ACC112 (cell line): Measurements from ENCODE around the gene IL1R1.

Experiments
- H2AFZ ChIP-seq: fragments of 200-600 bp; sonication (generic); one replicate; pipeline ENCODE4 v1.6.0; 2017; ENCODE audit warnings: antibody characterized with exemption, low read length; ENCODE audit not compliant: unreplicated experiment
- H3K27ac ChIP-seq: fragments of 200-600 bp; sonication (generic); 2 replicates; pipeline ENCODE4 v1.5.1; 2014; ENCODE audit warnings: low read depth, mild to moderate bottlenecking, antibody characterized with exemption, low read length, moderate library complexity
- H3K27me3 ChIP-seq: fragments of 200-600 bp; sonication (generic); 2 replicates; pipeline ENCODE4 v1.6.1; 2014; ENCODE audit warnings: mild to moderate bottlenecking, antibody characterized with exemption, low read length, moderate library complexity, mixed read lengths; ENCODE audit not compliant: insufficient read depth
- H3K36me3 ChIP-seq: fragments of 200-600 bp; sonication (generic); 2 replicates; pipeline ENCODE4 v1.6.1; 2016; ENCODE audit warnings: mild to moderate bottlenecking, antibody characterized with exemption, low read length, moderate library complexity, mixed read lengths; ENCODE audit not compliant: insufficient read depth
- H3K4me1 ChIP-seq: fragments of 200-600 bp; sonication (generic); one replicate; pipeline ENCODE4 v1.6.1; 2016; ENCODE audit warnings: low read length, mixed read lengths; ENCODE audit not compliant: insufficient read depth, unreplicated experiment, control insufficient read depth
- H3K4me3 ChIP-seq: fragments of 200-600 bp; sonication (generic); 2 replicates; pipeline ENCODE4 v1.5.1; 2014; ENCODE audit warnings: mild to moderate bottlenecking, low read depth, low read length
- H3K79me2 ChIP-seq: fragments of 200-600 bp; sonication (generic); one replicate; pipeline ENCODE4 v1.6.0; 2016; ENCODE audit warnings: low read length; ENCODE audit not compliant: control insufficient read depth, unreplicated experiment, insufficient read depth

IL1R1 gene

DNA sequence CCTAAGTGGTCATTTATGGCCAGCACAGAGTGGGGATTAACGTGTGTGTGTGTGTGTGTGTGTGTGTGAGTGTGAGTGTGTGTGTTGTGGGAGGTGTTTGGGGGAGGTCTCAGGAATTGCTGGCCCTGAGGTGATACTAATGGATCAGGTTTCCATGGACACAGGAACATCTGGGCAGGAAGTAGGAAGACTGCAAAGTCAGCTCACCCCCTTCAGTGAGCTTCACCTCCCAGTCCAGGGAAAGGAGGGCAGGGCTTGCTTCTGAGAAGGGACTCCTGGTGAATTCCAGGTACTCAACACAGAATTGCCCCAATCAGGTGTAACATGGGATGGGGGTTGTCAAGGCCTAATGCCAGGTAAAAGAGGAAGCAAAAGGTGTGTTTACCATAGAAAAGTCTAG lies 30.3 kb upstream of the IL1R1 start:
- Histone ChIP-seq H3K4me3 (no peak overlapping the region), H3K79me2 (peaks cover 96% of the 10 kb centered on the region), H3K4me1 (peaks cover 91% of the 10 kb centered on the region), H3K36me3 (peaks cover 77% of the 10 kb centered on the region), H3K27me3 (no peaks in the 10 kb centered on the region), H3K27ac (peak overlapping the region; percentile 96), H2AFZ (no peak overlapping the region)

DNA sequence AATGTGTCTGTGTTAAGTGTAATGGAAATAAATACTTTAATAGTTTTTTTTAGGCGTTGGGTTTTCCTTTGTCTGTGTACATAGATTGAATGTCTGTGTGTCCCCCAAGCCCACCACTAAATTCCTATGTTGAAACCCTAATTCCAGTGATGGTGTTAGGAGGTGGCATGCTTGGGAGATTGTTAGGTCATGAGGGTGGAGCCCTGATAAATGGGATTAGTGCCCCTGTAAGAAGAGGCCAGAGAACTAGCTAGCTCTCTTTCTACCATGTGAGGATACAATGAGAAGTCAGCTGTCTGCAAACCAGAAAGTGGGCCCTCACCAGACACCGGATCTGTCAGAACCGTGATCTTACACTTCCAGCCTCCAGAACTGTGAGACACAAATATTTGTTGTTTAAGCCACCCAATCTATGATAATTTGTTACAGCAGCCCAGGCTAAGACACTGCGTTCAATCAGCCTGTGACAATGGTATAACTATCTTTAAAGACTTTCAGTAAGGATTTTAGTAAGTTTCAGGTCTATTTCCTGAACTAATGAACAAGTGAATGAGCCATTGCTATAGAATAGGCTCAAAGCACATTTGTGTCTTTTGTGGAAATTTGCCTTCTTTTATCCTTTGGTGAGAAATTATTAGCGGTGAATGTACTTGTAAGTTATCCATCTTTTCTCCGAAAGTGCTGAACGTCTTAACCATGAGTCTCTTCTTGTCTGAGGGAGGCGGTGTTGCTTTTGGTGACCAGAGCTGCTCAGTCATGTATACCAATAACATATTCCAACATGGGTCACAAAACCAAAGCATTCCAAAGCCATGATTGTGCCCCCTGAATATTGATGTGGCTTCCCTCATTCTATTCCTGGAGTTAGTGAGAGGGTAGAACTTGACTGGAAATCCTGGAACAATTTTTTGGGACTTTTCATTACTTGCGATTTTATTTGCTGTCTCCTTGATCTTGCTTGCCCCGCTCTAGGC lies 29.6 kb upstream of the IL1R1 start:
- no peak overlapping the region for H2AFZ ChIP-seq
- peak overlapping the region; percentile 96 for H3K27ac ChIP-seq
- H3K27me3 ChIP-seq = no peaks in the 10 kb centered on the region
- H3K4me3 ChIP-seq = peak overlapping the region; percentile 39; the same call in 1 of the 2 replicates
- peaks cover 79% of the 10 kb centered on the region for H3K36me3 ChIP-seq
- H3K4me1 ChIP-seq = peaks cover 90% of the 10 kb centered on the region
- H3K79me2 ChIP-seq = peaks cover 97% of the 10 kb centered on the region

DNA sequence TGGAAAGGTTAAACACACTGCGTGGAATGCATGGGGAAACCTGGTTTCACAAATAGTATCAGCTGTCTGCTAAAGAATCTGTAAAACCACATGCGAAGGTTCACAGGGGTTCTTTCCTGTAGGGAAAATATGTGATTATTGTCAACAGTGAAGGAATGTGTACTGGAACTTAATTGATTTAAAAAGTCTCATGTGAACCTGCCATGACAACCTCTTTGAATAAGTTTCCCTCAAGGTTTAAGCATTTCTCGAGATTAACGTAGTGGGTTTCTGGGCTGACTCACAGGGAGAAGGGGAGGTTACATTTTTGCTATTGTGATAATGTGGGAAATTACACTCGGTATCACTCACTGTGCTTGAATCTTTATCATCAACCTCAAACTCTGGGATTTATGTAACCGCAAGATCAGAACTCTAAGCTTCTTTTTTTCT lies 28.2 kb upstream of the IL1R1 start:
- Histone ChIP-seq H3K27ac (peak overlapping the region; percentile 96), H3K4me3 (peak overlapping the region; percentile 39; the same call in 1 of the 2 replicates), H3K27me3 (no peaks in the 10 kb centered on the region), H3K36me3 (peaks cover 76% of the 10 kb centered on the region), H2AFZ (no peak overlapping the region), H3K79me2 (peaks cover 96% of the 10 kb centered on the region), H3K4me1 (peaks cover 82% of the 10 kb centered on the region)

DNA sequence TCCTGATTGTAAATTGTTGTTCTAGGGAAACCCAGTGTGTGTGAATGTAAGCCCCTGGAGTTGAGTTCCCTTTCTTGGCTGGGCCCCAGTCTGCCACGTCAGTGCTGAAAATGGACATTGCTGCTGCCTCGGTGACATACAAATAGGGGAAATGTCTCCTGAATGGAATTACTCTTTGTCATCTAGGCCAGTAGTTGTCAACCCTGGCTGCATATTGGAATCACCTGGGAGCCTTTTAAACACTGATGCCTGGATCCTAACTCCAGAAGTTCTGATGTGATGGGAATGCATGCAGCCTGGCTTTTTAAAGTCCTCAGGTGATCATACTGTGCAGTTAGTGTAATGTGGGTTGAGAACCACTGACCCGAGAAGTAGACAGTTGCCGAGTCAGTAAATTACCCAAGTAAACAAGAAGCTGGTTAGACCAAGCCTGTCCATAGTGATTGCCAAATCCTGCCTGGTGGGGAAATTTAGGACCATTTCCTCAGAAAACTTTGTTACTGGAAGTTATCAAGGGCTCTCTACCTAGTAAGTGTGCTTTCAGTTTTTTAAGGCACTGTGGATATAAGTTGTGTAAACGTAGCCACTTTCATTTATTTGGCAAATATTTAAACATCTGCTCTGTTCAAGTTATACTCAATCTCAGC lies 27.6 kb upstream of the IL1R1 start:
- peak overlapping the region; percentile 96 for H3K27ac ChIP-seq

DNA sequence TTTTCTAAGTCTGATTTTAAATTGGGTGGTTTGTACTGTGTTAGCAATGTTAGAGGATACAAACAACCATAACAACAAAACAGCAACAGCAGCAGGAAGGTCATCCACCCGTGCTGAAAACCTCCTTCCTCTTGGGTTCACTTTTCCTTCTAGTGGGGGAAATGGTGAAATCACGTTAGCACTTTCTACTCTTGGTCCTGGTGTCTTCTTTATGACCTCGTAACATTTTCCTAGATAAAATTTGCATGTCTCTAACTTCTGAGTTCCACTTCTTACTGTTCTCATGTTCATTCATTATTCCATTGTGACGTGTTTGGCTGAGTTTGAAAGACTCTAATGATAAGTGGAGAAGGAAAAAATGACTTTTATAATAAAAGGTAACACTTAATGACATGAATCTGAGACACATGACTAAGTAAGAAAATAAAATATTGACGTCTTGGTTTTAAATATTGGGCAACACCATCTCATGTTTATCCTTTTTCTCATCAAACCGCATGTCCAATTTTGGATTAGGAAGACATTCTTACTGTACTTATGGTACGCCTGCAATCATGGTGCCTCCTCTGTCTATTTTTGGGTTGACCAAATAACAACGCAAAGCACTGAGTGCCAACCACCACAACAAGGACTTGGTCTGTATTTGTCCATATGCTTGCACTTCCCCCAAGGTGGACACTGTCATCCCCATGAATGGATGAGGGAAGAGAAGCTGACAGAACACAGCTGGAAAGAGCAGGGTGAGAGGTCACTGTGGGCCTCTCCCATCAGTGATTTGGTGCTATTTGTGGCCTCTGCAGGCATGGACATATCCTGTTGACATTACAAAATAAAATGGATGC lies 25.7 kb upstream of the IL1R1 start:
- H3K4me1 ChIP-seq = peaks cover 75% of the 10 kb centered on the region
- H3K4me3 ChIP-seq = 0 out of 2 replicates have a peak overlapping the region, but pooled peaks have one; percentile 4
- H2AFZ ChIP-seq = no peak overlapping the region
- H3K27ac ChIP-seq = peak overlapping the region; percentile 96
- peaks cover 96% of the 10 kb centered on the region for H3K79me2 ChIP-seq
- no peaks in the 10 kb centered on the region for H3K27me3 ChIP-seq
- peaks cover 58% of the 10 kb centered on the region for H3K36me3 ChIP-seq

More for the DNA sequence above, 27.6 kb upstream of the IL1R1 start:
- 0 out of 2 replicates have a peak overlapping the region, but pooled peaks have one; percentile 11 for H3K4me3 ChIP-seq
- peaks cover 96% of the 10 kb centered on the region for H3K79me2 ChIP-seq
- no peak overlapping the region for H2AFZ ChIP-seq
- H3K27me3 ChIP-seq = no peaks in the 10 kb centered on the region
- peaks cover 71% of the 10 kb centered on the region for H3K36me3 ChIP-seq
- H3K4me1 ChIP-seq = peaks cover 78% of the 10 kb centered on the region

DNA sequence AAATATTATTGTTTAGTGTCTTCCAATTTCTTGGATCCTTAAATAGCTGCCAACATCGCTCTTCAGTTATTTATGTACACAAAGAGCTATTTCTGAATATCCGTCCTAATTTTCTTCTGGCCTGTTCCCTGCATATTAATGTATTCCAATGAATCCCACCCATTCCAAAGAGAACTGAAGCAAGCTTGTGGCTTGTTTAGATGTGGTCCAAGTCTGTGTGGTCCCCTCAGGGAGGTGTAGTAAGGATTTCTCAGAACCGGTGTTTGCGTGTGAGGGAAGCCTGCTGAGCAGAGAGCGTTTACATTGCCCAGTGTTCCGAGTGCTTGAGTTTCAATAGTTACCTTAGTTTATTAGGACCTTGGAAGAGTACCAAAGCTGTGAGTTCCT lies 25.1 kb upstream of the IL1R1 start:
- Histone ChIP-seq H3K36me3 (peaks cover 54% of the 10 kb centered on the region), H2AFZ (no peak overlapping the region), H3K79me2 (peaks cover 94% of the 10 kb centered on the region), H3K4me1 (peaks cover 75% of the 10 kb centered on the region), H3K4me3 (no peak overlapping the region), H3K27ac (peak overlapping the region; percentile 96), H3K27me3 (no peaks in the 10 kb centered on the region)

DNA sequence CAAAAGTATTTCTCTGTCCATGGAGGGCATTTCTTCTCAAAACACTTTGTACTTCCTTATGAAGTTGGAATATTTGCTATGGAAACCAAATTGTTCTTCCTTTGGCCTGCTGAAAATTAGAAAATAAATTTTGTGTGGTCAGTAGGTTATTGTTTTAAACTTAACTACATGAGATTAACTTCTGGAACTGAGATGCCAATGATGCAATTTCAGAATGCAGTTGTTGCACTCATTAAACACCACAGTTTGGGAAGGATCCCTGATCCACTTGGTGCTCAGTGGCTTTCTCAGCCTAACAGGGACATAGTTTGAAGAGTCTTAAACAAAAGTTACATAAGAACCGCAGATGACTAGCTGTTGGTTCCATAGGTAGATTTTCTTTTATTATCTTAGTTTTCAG lies 23.3 kb upstream of the IL1R1 start:
- Histone ChIP-seq H3K79me2 (peaks cover 93% of the 10 kb centered on the region), H3K4me1 (peaks cover 65% of the 10 kb centered on the region), H2AFZ (no peak overlapping the region), H3K36me3 (peaks cover 36% of the 10 kb centered on the region), H3K4me3 (no peak overlapping the region), H3K27me3 (no peaks in the 10 kb centered on the region), H3K27ac (peak overlapping the region; percentile 53)

DNA sequence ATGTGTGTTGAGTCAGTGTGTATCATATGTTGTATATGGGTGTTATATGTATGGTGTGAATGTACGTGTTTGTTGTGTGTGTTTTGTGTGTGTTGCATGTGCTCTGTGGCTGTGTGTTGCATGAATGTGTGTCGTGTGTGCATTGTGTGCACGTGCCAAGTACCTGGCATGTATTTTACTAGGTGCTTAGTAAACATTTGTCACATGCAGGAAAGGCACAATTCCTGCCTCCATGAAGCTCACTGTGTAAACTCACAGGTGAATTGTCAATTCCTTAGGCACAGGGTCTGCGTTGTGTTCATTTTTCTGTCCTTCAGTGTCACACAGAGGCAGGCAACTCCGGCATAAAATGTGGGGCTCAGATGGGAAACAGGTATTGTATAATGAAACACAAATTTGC lies 22.3 kb upstream of the IL1R1 start:
- peaks cover 33% of the 10 kb centered on the region for H3K36me3 ChIP-seq
- H3K27ac ChIP-seq = peak overlapping the region; percentile 95
- H3K4me1 ChIP-seq = peaks cover 58% of the 10 kb centered on the region
- no peaks in the 10 kb centered on the region for H3K27me3 ChIP-seq
- peaks cover 91% of the 10 kb centered on the region for H3K79me2 ChIP-seq
- H3K4me3 ChIP-seq = no peak overlapping the region
- no peak overlapping the region for H2AFZ ChIP-seq

DNA sequence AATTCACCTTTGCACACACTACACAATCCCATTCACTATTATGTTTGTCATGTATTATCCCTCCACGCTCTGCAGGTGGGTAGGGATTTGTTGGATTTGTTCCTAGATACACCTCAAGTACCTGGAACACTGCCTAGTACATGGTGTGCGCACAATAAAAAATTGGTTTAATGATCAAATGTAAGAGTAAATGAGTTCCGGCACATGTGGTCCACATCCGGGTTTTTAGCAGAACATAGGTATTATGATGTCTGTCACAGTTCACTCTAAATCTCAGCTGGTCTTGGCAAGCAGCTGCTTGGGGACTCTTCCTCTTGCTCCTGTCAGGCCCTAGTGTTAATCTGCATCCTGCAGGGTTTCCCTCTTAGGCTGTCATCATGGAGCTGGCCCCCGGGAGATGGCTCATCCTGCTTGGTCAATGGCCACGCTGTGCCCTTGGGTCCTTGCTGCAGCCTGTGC lies 21.8 kb upstream of the IL1R1 start:
- peaks cover 58% of the 10 kb centered on the region for H3K4me1 ChIP-seq
- no peak overlapping the region for H2AFZ ChIP-seq
- peaks cover 33% of the 10 kb centered on the region for H3K36me3 ChIP-seq
- H3K79me2 ChIP-seq = peaks cover 91% of the 10 kb centered on the region
- H3K4me3 ChIP-seq = no peak overlapping the region
- H3K27me3 ChIP-seq = no peaks in the 10 kb centered on the region
- peak overlapping the region; percentile 95 for H3K27ac ChIP-seq

DNA sequence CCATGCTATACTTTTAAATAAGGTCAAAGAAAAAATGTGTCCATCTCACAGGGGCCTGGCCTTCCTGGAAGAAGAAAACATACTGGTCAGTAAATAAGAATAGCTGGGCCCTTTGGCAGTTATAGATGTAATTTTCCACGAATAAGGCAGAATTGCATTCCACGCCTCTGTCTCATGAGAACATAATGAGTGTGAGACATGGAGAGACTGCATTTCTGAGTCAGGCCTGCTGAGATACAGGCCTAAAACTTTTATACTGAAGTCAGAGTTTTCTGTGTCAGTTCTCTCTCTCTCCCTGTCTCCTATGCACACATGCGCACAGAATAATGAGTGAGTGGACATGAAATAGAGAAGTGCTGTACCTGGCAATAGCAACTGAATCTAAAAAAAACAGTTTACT lies 20.4 kb upstream of the IL1R1 start:
- H3K4me3 ChIP-seq = no peak overlapping the region
- H3K36me3 ChIP-seq = peaks cover 22% of the 10 kb centered on the region
- no peaks in the 10 kb centered on the region for H3K27me3 ChIP-seq
- peaks cover 88% of the 10 kb centered on the region for H3K79me2 ChIP-seq
- H3K27ac ChIP-seq = peak overlapping the region; percentile 95
- no peak overlapping the region for H2AFZ ChIP-seq
- peaks cover 56% of the 10 kb centered on the region for H3K4me1 ChIP-seq
